KOPT-K1 (cell line): ENCODE results near the gene CHRNA5.

Experiments
- H3K27ac ChIP-seq: fragments of 200-600 bp; sonication (generic); 2 replicates; pipeline ENCODE4 v1.5.1; 2016; ENCODE audit warnings: antibody characterized with exemption, mild to moderate bottlenecking, low read depth, low read length; ENCODE audit not compliant: poor library complexity, severe bottlenecking
- H3K36me3 ChIP-seq: fragments of 200-600 bp; sonication (generic); 2 replicates; pipeline ENCODE4 v1.5.1; 2017; ENCODE audit warnings: antibody characterized with exemption, mild to moderate bottlenecking, low read length, moderate library complexity; ENCODE audit not compliant: insufficient read depth
- H3K9me3 ChIP-seq: fragments of 200-600 bp; sonication (generic); 2 replicates; pipeline ENCODE4 v1.5.1; 2017; ENCODE audit warnings: antibody characterized with exemption, low read length, mild to moderate bottlenecking; ENCODE audit not compliant: insufficient read depth, poor library complexity, severe bottlenecking

CHRNA5 gene

GRCh38 chr15:78621810-78622402 lies 56.6 kb downstream of the CHRNA5 start:
- Histone ChIP-seq H3K9me3 (no peaks in the 10 kb centered on the region), H3K36me3 (no peaks in the 10 kb centered on the region), H3K27ac (peak overlapping the region; percentile 12)

GRCh38 chr15:78623786-78624497 lies 58.6 kb downstream of the CHRNA5 start:
- no peaks in the 10 kb centered on the region for H3K9me3 ChIP-seq
- no peak overlapping the region for H3K27ac ChIP-seq
- H3K36me3 ChIP-seq: no peaks in the 10 kb centered on the region

- H3K27ac ChIP-seq: peak overlapping the region; percentile 3
- H3K9me3 ChIP-seq: no peaks in the 10 kb centered on the region
- no peaks in the 10 kb centered on the region for H3K36me3 ChIP-seq
These were observed 59.6 kb downstream of the CHRNA5 start for GRCh38 chr15:78624651-78625590.

GRCh38 chr15:78625606-78626280 lies 60.4 kb downstream of the CHRNA5 start:
- peak overlapping the region; percentile 3 for H3K27ac ChIP-seq
- H3K9me3 ChIP-seq: no peaks in the 10 kb centered on the region
- no peaks in the 10 kb centered on the region for H3K36me3 ChIP-seq

GRCh38 chr15:78626381-78626995 lies 61.2 kb downstream of the CHRNA5 start:
- Histone ChIP-seq H3K36me3 (no peaks in the 10 kb centered on the region), H3K27ac (no peak overlapping the region), H3K9me3 (no peaks in the 10 kb centered on the region)

GRCh38 chr15:78627348-78627747 lies 62.0 kb downstream of the CHRNA5 start:
- Histone ChIP-seq H3K36me3 (no peaks in the 10 kb centered on the region), H3K27ac (no peak overlapping the region), H3K9me3 (no peaks in the 10 kb centered on the region)

GRCh38 chr15:78628227-78628626 lies 62.9 kb downstream of the CHRNA5 start:
- Histone ChIP-seq H3K36me3 (no peaks in the 10 kb centered on the region), H3K9me3 (peaks cover 3% of the 10 kb centered on the region), H3K27ac (no peak overlapping the region)

- peaks cover 7% of the 10 kb centered on the region for H3K9me3 ChIP-seq
- no peaks in the 10 kb centered on the region for H3K36me3 ChIP-seq
These were observed 63.9 kb downstream of the CHRNA5 start for GRCh38 chr15:78629031-78629715.

GRCh38 chr15:78629716-78630065 lies 64.4 kb downstream of the CHRNA5 start:
- H3K27ac ChIP-seq: no peak overlapping the region
- no peaks in the 10 kb centered on the region for H3K36me3 ChIP-seq
- H3K9me3 ChIP-seq: peaks cover 7% of the 10 kb centered on the region

More at GRCh38 chr15:78629031-78629715, 63.9 kb downstream of the CHRNA5 start:
- no peak overlapping the region for H3K27ac ChIP-seq

- Histone ChIP-seq H3K27ac (no peak overlapping the region), H3K36me3 (no peaks in the 10 kb centered on the region), H3K9me3 (peaks cover 7% of the 10 kb centered on the region)
These were observed 65.7 kb downstream of the CHRNA5 start for GRCh38 chr15:78630886-78631633.

GRCh38 chr15:78633348-78633747 lies 68.0 kb downstream of the CHRNA5 start:
- no peak overlapping the region for H3K27ac ChIP-seq
- H3K9me3 ChIP-seq: peaks cover 7% of the 10 kb centered on the region
- no peaks in the 10 kb centered on the region for H3K36me3 ChIP-seq

- H3K9me3 ChIP-seq: peaks cover 7% of the 10 kb centered on the region
- H3K36me3 ChIP-seq: no peaks in the 10 kb centered on the region
- H3K27ac ChIP-seq: no peak overlapping the region
These were observed 69.2 kb downstream of the CHRNA5 start for GRCh38 chr15:78634210-78635145.

GRCh38 chr15:78635346-78635745 lies 70.0 kb downstream of the CHRNA5 start:
- Histone ChIP-seq H3K27ac (no peak overlapping the region), H3K36me3 (no peaks in the 10 kb centered on the region), H3K9me3 (peaks cover 7% of the 10 kb centered on the region)
